ENCODE results near the gene PSME2. TPM values are rescaled to one million over a fixed set of nuclear protein-coding genes. Genes with fewer than 3 reads are reported as not detected.

PSME2 gene
- total RNA-seq, 1 experiment from 2014 or later = 172 TPM

- POLR2A ChIA-PET (ENCODE audit: low non-redundant PET) = no interaction called here
- DNase-seq (ENCODE audit: low spot score) = no peak
- Histone ChIP-seq H3K27ac (ENCODE audit: low read depth, low read length, poor library complexity, severe bottlenecking) (peak overlapping the region; percentile 97), H3K36me3 (ENCODE audit: insufficient read depth, low read length, poor library complexity, severe bottlenecking) (peaks cover 13% of the 10 kb centered on the region), H3K27me3 (replicated peaks; ENCODE audit: insufficient read depth, low read depth, low read length, poor library complexity) (no peaks in the 10 kb centered on the region), H3K4me3 (ENCODE audit: low read depth, low read length, poor library complexity, severe bottlenecking) (peak overlapping the region; percentile 81), H3K4me1 (ENCODE audit: insufficient read depth, low read length, poor library complexity, severe bottlenecking) (peaks cover 11% of the 10 kb centered on the region), H3K9me3 (ENCODE audit: low read depth, low read length, poor library complexity, severe bottlenecking) (no peaks in the 10 kb centered on the region)
- intact Hi-C loops (cut with micrococcal nuclease; ENCODE audit: unreplicated experiment) = loop anchor here (2.0 kb wide), 1 partner anchor 36 kb away; no protein-coding TSS in a partner anchor
- CTCF ChIA-PET = no interaction called here
- TF ChIP-seq CTCF (conservative IDR thresholded peaks at IDR 0.05; ENCODE audit: low read depth, low read length) (no peak), EZH2 (IDR thresholded peaks at IDR 0.05; ENCODE audit: borderline replicate concordance, low read depth, low read length, poor library complexity, severe bottlenecking) (no peak)
- BruUV-seq (replicated peaks) = no TSS peak
These were observed 48.4 kb upstream of the PSME2 start for GRCh38 chr14:24194873-24195185.

GRCh38 chr14:24194186-24194872, 47.9 kb upstream of the PSME2 start:
- peaks cover 11% of the 10 kb centered on the region for H3K4me1 ChIP-seq (ENCODE audit: insufficient read depth, low read length, poor library complexity, severe bottlenecking)
- H3K27me3 ChIP-seq (replicated peaks; ENCODE audit: insufficient read depth, low read depth, low read length, poor library complexity) = no peaks in the 10 kb centered on the region
- H3K9me3 ChIP-seq (ENCODE audit: low read depth, low read length, poor library complexity, severe bottlenecking) = no peaks in the 10 kb centered on the region
- peak overlapping the region; percentile 81 for H3K4me3 ChIP-seq (ENCODE audit: low read depth, low read length, poor library complexity, severe bottlenecking)
- BruUV-seq (replicated peaks) = TSS peak; percentile 40
- H3K27ac ChIP-seq (ENCODE audit: low read depth, low read length, poor library complexity, severe bottlenecking) = peak overlapping the region; percentile 97
- no peak for DNase-seq (ENCODE audit: low spot score)
- H3K36me3 ChIP-seq (ENCODE audit: insufficient read depth, low read length, poor library complexity, severe bottlenecking) = peaks cover 13% of the 10 kb centered on the region
- CTCF ChIA-PET = no interaction called here
- POLR2A ChIA-PET (ENCODE audit: low non-redundant PET) = no interaction called here
- TF ChIP-seq CTCF (conservative IDR thresholded peaks at IDR 0.05; ENCODE audit: low read depth, low read length) (no peak), EZH2 (IDR thresholded peaks at IDR 0.05; ENCODE audit: borderline replicate concordance, low read depth, low read length, poor library complexity, severe bottlenecking) (no peak)
- intact Hi-C loops (cut with micrococcal nuclease; ENCODE audit: unreplicated experiment) = loop anchor here (2.0 kb wide), 1 partner anchor 36 kb away; no protein-coding TSS in a partner anchor

GRCh38 chr14:24192933-24193332, 46.5 kb upstream of the PSME2 start:
- no peak overlapping the region for H3K4me3 ChIP-seq (ENCODE audit: low read depth, low read length, poor library complexity, severe bottlenecking)
- TF ChIP-seq CTCF (conservative IDR thresholded peaks at IDR 0.05; ENCODE audit: low read depth, low read length) = no peak
- no peak for TF ChIP-seq EZH2 (IDR thresholded peaks at IDR 0.05; ENCODE audit: borderline replicate concordance, low read depth, low read length, poor library complexity, severe bottlenecking)
- H3K27ac ChIP-seq (ENCODE audit: low read depth, low read length, poor library complexity, severe bottlenecking) = no peak overlapping the region
- intact Hi-C loops (cut with micrococcal nuclease; ENCODE audit: unreplicated experiment) = no loop called here
- no peak for DNase-seq (ENCODE audit: low spot score)
- BruUV-seq (replicated peaks) = no TSS peak
- peaks cover 13% of the 10 kb centered on the region for H3K36me3 ChIP-seq (ENCODE audit: insufficient read depth, low read length, poor library complexity, severe bottlenecking)
- ChIA-PET POLR2A (ENCODE audit: low non-redundant PET) (no interaction called here), CTCF (no interaction called here)
- H3K27me3 ChIP-seq (replicated peaks; ENCODE audit: insufficient read depth, low read depth, low read length, poor library complexity) = no peaks in the 10 kb centered on the region
- H3K4me1 ChIP-seq (ENCODE audit: insufficient read depth, low read length, poor library complexity, severe bottlenecking) = peaks cover 14% of the 10 kb centered on the region
- H3K9me3 ChIP-seq (ENCODE audit: low read depth, low read length, poor library complexity, severe bottlenecking) = no peaks in the 10 kb centered on the region

All from A673 (cell line).